K562 (cell line): ENCODE data around the gene CNOT9. TPM values are rescaled to one million over a fixed set of nuclear protein-coding genes. Genes with fewer than 3 reads are reported as not detected.
A peak's percentile ranks its signal among the peaks of the same experiment; 100 is the strongest.

Experiments used
- ATAC-seq: fragments of 200-7000 bp; cut with Tn5 transposase; 3 replicates; pipeline ENCODE4 v1.9.1; 2020; ENCODE audit warnings: moderate library complexity
- BruUV-seq: library from RNA; stranded (reverse); fragments of 400-500 nt; replicated peaks from 2 replicates; lab custom pipeline; 2021; lab: Mats Ljungman, UMichigan
- CTCF ChIA-PET: fragments of 300-600 bp; formaldehyde crosslinking; extraction: SDS; loops from one replicate; lab custom pipeline; 2021; ENCODE audit warnings: low intra/inter-chr PET ratio; lab: Yijun Ruan, JAX
- POLR2A ChIA-PET: fragments of 300-600, 350-650 bp; sonication (Branson Sonifier 250); formaldehyde crosslinking; extraction: SDS; loops from one replicate; lab custom pipeline; 2021; ENCODE audit warnings: antibody characterized with exemption, inconsistent platforms; lab: Yijun Ruan, JAX
- DNase-seq, 4 experiments: peaks; one replicate each; pipeline versions ENCODE4 v3.0.0 to v3.0.0-alpha.2; 2011 to 2018; ENCODE audit warnings: low spot score in 3 of 4, mixed read lengths in 3 of 4; ENCODE audit errors: extremely low read depth in 1 of 4
- FAIRE-seq: peaks from 2 replicates; lab custom pipeline; 2011; peaks lifted over from hg19 to GRCh38; lab: Jason Lieb, UNC
- H2AFZ ChIP-seq: 2 replicates; pipeline ENCODE4 v1.6.0; 2011; ENCODE audit warnings: low read depth, low read length, control low read depth, inconsistent platforms
- H3K27ac ChIP-seq: fragments of 200-600 bp; 3 replicates; pipeline ENCODE4 v1.8.0; 2011; ENCODE audit warnings: low read depth, mild to moderate bottlenecking, control low read depth, inconsistent platforms, low read length, moderate library complexity, mixed read lengths; ENCODE audit errors: extremely low read depth
- H3K27me3 ChIP-seq, 2 experiments: fragments of 300-600 bp in 1 of 2; 2 replicates in 1 of 2; 3 replicates in 1 of 2; pipeline versions ENCODE4 v1.6.0 to v1.8.0; 2011; ENCODE audit warnings: inconsistent platforms in 2 of 2, low read length in 2 of 2, mild to moderate bottlenecking in 1 of 2, mixed read lengths in 1 of 2, moderate library complexity in 1 of 2; ENCODE audit not compliant: control insufficient read depth in 2 of 2, insufficient read depth in 2 of 2
- H3K36me3 ChIP-seq: fragments of 300-600 bp; 3 replicates; pipeline ENCODE4 v1.8.0; 2011; ENCODE audit warnings: mild to moderate bottlenecking, low read length, inconsistent platforms; ENCODE audit not compliant: control insufficient read depth, insufficient read depth
- H3K4me1 ChIP-seq, 2 experiments: fragments of 200-600 bp in 1 of 2; replicated peaks in 1 of 2; 2 replicates in 1 of 2; 3 replicates in 1 of 2; pipeline versions ENCODE4 v1.5.1 to v1.8.0; 2011; ENCODE audit warnings: inconsistent platforms in 2 of 2, low read length in 2 of 2, mild to moderate bottlenecking in 1 of 2, mixed read lengths in 1 of 2, moderate library complexity in 1 of 2; ENCODE audit not compliant: control insufficient read depth in 2 of 2, insufficient read depth in 2 of 2
- H3K4me2 ChIP-seq: 2 replicates; pipeline ENCODE4 v1.6.1; 2011; ENCODE audit warnings: low read length, control low read depth, inconsistent platforms, mixed read lengths; ENCODE audit not compliant: insufficient read depth
- H3K4me3 ChIP-seq: fragments of 200-600 bp; sonication (generic), shearing (Covaris generic); 2 replicates; pipeline ENCODE4 v1.5.1; 2016; ENCODE audit warnings: control low read depth, inconsistent platforms
- H3K79me2 ChIP-seq: fragments of 200-600 bp; 3 replicates; pipeline ENCODE4 v1.8.0; 2011; ENCODE audit warnings: low read length, inconsistent platforms; ENCODE audit not compliant: control insufficient read depth, insufficient read depth
- H3K9ac ChIP-seq, 2 experiments: 2 replicates each; pipeline versions ENCODE4 v1.6.0 to v1.6.1; 2011; ENCODE audit warnings: low read depth in 2 of 2, low read length in 2 of 2, control low read depth in 1 of 2, inconsistent platforms in 1 of 2, mild to moderate bottlenecking in 1 of 2, mixed read lengths in 1 of 2; ENCODE audit not compliant: insufficient read depth in 1 of 2
- H3K9me1 ChIP-seq: one replicate; pipeline ENCODE4 v1.6.0; 2011; ENCODE audit warnings: inconsistent platforms, mild to moderate bottlenecking, low read length, moderate library complexity; ENCODE audit not compliant: control insufficient read depth, insufficient read depth
- H3K9me3 ChIP-seq: replicated peaks from 2 replicates; pipeline ENCODE4 v1.5.1; 2011; ENCODE audit warnings: low read depth, low read length, inconsistent platforms; ENCODE audit not compliant: control insufficient read depth, insufficient read depth
- H4K20me1 ChIP-seq: replicated peaks from 2 replicates; pipeline ENCODE4 v1.6.1; 2011; ENCODE audit warnings: low read length, inconsistent platforms, mixed read lengths; ENCODE audit not compliant: control insufficient read depth, insufficient read depth
- CHD1 ChIP-seq: fragments of 200-600 bp; sonication (generic); IDR thresholded peaks from one replicate; pipeline ENCODE4 v1.6.1; 2012; ENCODE audit warnings: mild to moderate bottlenecking, moderate library complexity, low read length, inconsistent platforms
- MEIS2 ChIP-seq: fragments of 450-650 bp; IDR thresholded peaks from 2 replicates; pipeline ENCODE4 v1.6.1; 2014; ENCODE audit warnings: mild to moderate bottlenecking; ENCODE audit not compliant: partially characterized antibody
- MNT ChIP-seq, 2 experiments: fragments of 450-650 bp; conservative IDR thresholded peaks; 2 replicates each; pipeline ENCODE4 v1.6.1; 2017; ENCODE audit warnings: mild to moderate bottlenecking in 2 of 2, moderate library complexity in 2 of 2
- PATZ1 ChIP-seq: fragments of 250-450 bp; sonication (Bioruptor Pico); IDR thresholded peaks from 2 replicates; pipeline ENCODE4 v1.5.0; 2020; ENCODE audit warnings: mild to moderate bottlenecking, borderline replicate concordance
- PBX2 ChIP-seq, 2 experiments: IDR thresholded peaks in 1 of 2; conservative IDR thresholded peaks in 1 of 2; 2 replicates each; pipeline ENCODE4 v1.6.1; 2016; ENCODE audit warnings: low read depth in 2 of 2, mild to moderate bottlenecking in 1 of 2, missing compliant biosample characterization in 1 of 2, missing genetic modification characterization in 1 of 2, moderate library complexity in 1 of 2
- UBTF ChIP-seq, 2 experiments: IDR thresholded peaks; 2 replicates each; pipeline ENCODE4 v1.6.1; 2012; ENCODE audit warnings: improper control_type of control experiment in 2 of 2, low read depth in 2 of 2, low read length in 2 of 2, borderline replicate concordance in 1 of 2
- ZNF324 ChIP-seq: fragments of 250-450 bp; sonication (Bioruptor Pico); IDR thresholded peaks from 2 replicates; pipeline ENCODE4 v1.4.0; 2020; ENCODE audit warnings: mild to moderate bottlenecking
- WGBS: fragments of 100-300 bp; shearing (Covaris generic); methylation state at CpG from one replicate; pipeline ENCODE4 v1.1.6; 2016; ENCODE audit warnings: low coverage, mixed read lengths; ENCODE audit not compliant: insufficient coverage; ENCODE audit errors: missing lambda C conversion rate; 5-methylcytosine and 5-hydroxymethylcytosine counted together
- in situ Hi-C: fragments of 300-500 bp; cut with MboI; formaldehyde crosslinking; loops from 4 replicates; pipeline ENCODE4 v1.15.0; 2018; ENCODE audit warnings: inconsistent platforms, mixed read lengths
- intact Hi-C: fragments of 100-400 bp; cut with micrococcal nuclease; formaldehyde crosslinking; loops from 2 replicates; pipeline ENCODE4 v1.14.2; 2022
- polyA plus RNA-seq, 8 experiments: library from polyadenylated mRNA; depleted of rRNA in 4 of 8; stranded (reverse) in 5 of 8; unstranded in 3 of 8; fragments of >200 nt; fragmentation: Nextera tagmentation in 2 of 8; fragmentation: Illumina TruSeq in 1 of 8; extraction: Ambion mirVana in 2 of 8; extraction: Trizol in 1 of 8; gene quantifications; 2 replicates each; pipeline versions ENCODE4 v1.2.1 to v1.2.3, GENCODE V29; 2011 to 2014; ENCODE audit warnings: inconsistent platforms in 1 of 8, missing spikeins in 1 of 8
- total RNA-seq, 7 experiments: library from RNA; depleted of rRNA in 6 of 7; stranded (reverse); fragments of >200 nt in 6 of 7; fragmentation: Illumina TruSeq in 2 of 7; extraction: Trizol in 2 of 7; gene quantifications; 2 replicates each; pipeline versions ENCODE4 v1.2.1 to v1.2.3, GENCODE V29; 2011 to 2021; ENCODE audit warnings: low replicate concordance in 1 of 7

The CNOT9 gene
- total and polyA plus RNA-seq, 9 of the 15 experiments (the other 6 are each of a cell fraction or from before 2014, with no cell fraction given) = 19.0 to 82.6 (median 46.7) TPM

- TF ChIP-seq MNT (conservative IDR thresholded peaks at IDR 0.05) = peak in 1 of 2 experiments; percentile 21; a peak in 2 of 4 replicates
- TF ChIP-seq ZNF324 (CRISPR knock-in tag) = no peak
- peak; percentile 11 for TF ChIP-seq CHD1
Measured at GRCh38 chr2:218569038-218569431, 396 bp downstream of the CNOT9 start (continued).

GRCh38 chr2:218569661-218570500, 1.2 kb downstream of the CNOT9 start:
- no peaks in the 10 kb centered on the region for H3K9me3 ChIP-seq
- H2AFZ ChIP-seq = peak overlapping the region; percentile 99; the same call in 1 of the 2 replicates
- H3K36me3 ChIP-seq = peaks cover 45% of the 10 kb centered on the region; the same call in 2 of the 3 replicates
- H3K9ac ChIP-seq = peak overlapping the region; percentile 87 to 88
- DNase-seq = peak in 2 of 4 experiments; percentile 7 to 34
- H4K20me1 ChIP-seq = 0 out of 2 replicates have a peak, but pooled peaks cover 3% of the 10 kb centered on the region
- BruUV-seq = TSS peak; percentile 54
- peak overlapping the region; percentile 77 for H3K4me3 ChIP-seq
- ChIA-PET POLR2A (no interaction called here), CTCF (no interaction called here)
- H3K4me2 ChIP-seq = peak overlapping the region; percentile 97
- in situ Hi-C loops (no loop called here), intact Hi-C loops (loop anchor here (5.0 kb wide), 2 partner anchors 173 to 278 kb away; partner anchors contain the start of genes CTDSP1 and TMBIM1)
- 0% methylated on average over 10 of the region's 10 CpGs for WGBS
- ATAC-seq = peak; percentile 1; the same call in 1 of the 3 replicates
- H3K27ac ChIP-seq = peak overlapping the region; percentile 94
- H3K79me2 ChIP-seq = peaks cover 97% of the 10 kb centered on the region
- H3K4me1 ChIP-seq = peaks cover 8% of the 10 kb centered on the region in 2 experiments; a peak in 4 of 5 replicates
- H3K27me3 ChIP-seq = no peaks in the 10 kb centered on the region
- no peaks in the 10 kb centered on the region for H3K9me1 ChIP-seq
- peak; percentile 56 for FAIRE-seq
- TF ChIP-seq PATZ1 = no peak
- TF ChIP-seq UBTF (IDR thresholded peaks at IDR 0.05; ENCODE audit: borderline replicate concordance in 1 of 2, low read depth in 2 of 2, low read length in 2 of 2) = 0 out of 4 replicates have a peak, but pooled peaks of 1 of the 2 experiments have one; percentile 25
- no peak for TF ChIP-seq PBX2 (CRISPR knock-in tag; IDR thresholded peaks at IDR 0.05; ENCODE audit: low read depth)
- no peak for TF ChIP-seq PBX2 (tag; conservative IDR thresholded peaks at IDR 0.05; ENCODE audit: low read depth)
- no peak for TF ChIP-seq MEIS2
